HepG2 (cell line): ENCODE data around the gene PTTG1. TPM values are rescaled to one million over a fixed set of nuclear protein-coding genes. Genes with fewer than 3 reads are reported as not detected.

ENCODE experiments used
- ARID5B ChIP-seq: IDR thresholded peaks from 2 replicates; pipeline ENCODE4 v1.4.0; 2020; ENCODE audit warnings: mild to moderate bottlenecking, missing genetic modification reagents
- ATM ChIP-seq: fragments of 450-650 bp; IDR thresholded peaks from 2 replicates; pipeline ENCODE4 v1.7.1; 2017; ENCODE audit warnings: mild to moderate bottlenecking, borderline replicate concordance
- CTCF ChIP-seq: sonication (generic); formaldehyde crosslinking; IDR thresholded peaks from 2 replicates; pipeline ENCODE4 v1.5.0; 2020; ENCODE audit warnings: mild to moderate bottlenecking, missing genetic modification reagents, moderate library complexity
- DRAP1 ChIP-seq: IDR thresholded peaks from 2 replicates; pipeline ENCODE4 v1.6.1; 2016; ENCODE audit warnings: missing genetic modification reagents, missing compliant biosample characterization
- HINFP ChIP-seq: sonication (generic); formaldehyde crosslinking; IDR thresholded peaks from 2 replicates; pipeline ENCODE4 v1.4.0; 2020; ENCODE audit warnings: low read depth, mild to moderate bottlenecking, missing genetic modification reagents
- HNF1A ChIP-seq, 2 experiments: sonication (generic) in 1 of 2; formaldehyde crosslinking in 1 of 2; IDR thresholded peaks; 2 replicates each; pipeline versions ENCODE4 v1.4.0 to v1.6.1; 2016 to 2020; ENCODE audit warnings: borderline replicate concordance in 1 of 2, low read depth in 1 of 2, mild to moderate bottlenecking in 1 of 2, missing genetic modification reagents in 1 of 2
- HNF4G ChIP-seq, 2 experiments: sonication (generic) in 1 of 2; formaldehyde crosslinking in 1 of 2; IDR thresholded peaks; 2 replicates each; pipeline versions ENCODE4 v1.4.0 to v1.6.1; 2011 to 2020; ENCODE audit warnings: borderline replicate concordance in 2 of 2, low read depth in 2 of 2, mild to moderate bottlenecking in 2 of 2, low read length in 1 of 2, missing genetic modification reagents in 1 of 2, moderate library complexity in 1 of 2
- RAD21 ChIP-seq: fragments of 450-650 bp; formaldehyde crosslinking; IDR thresholded peaks from 2 replicates; pipeline ENCODE4 v1.5.0; 2020; ENCODE audit warnings: mild to moderate bottlenecking
- RXRB ChIP-seq: IDR thresholded peaks from 2 replicates; pipeline ENCODE4 v1.6.1; 2016; ENCODE audit warnings: borderline replicate concordance, missing genetic modification reagents, missing compliant biosample characterization
- THAP9 ChIP-seq: sonication (generic); formaldehyde crosslinking; IDR thresholded peaks from 2 replicates; pipeline ENCODE4; 2020; ENCODE audit warnings: missing genetic modification reagents, mild to moderate bottlenecking, borderline replicate concordance
- XRCC5 ChIP-seq: fragments of 200-400 bp; formaldehyde crosslinking; optimal IDR thresholded peaks from 2 replicates; pipeline ENCODE3; 2017; ENCODE audit warnings: mild to moderate bottlenecking, low read length
- ZBTB1 ChIP-seq: sonication (generic); formaldehyde crosslinking; IDR thresholded peaks from 2 replicates; pipeline ENCODE4 v1.4.0; 2020; ENCODE audit warnings: missing genetic modification reagents, borderline replicate concordance
- polyA plus RNA-seq, 8 experiments: library from polyadenylated mRNA; depleted of rRNA in 3 of 8; stranded (reverse) in 7 of 8; unstranded in 1 of 8; fragments of >200 nt; fragmentation: Illumina TruSeq in 4 of 8; extraction: Trizol in 4 of 8; gene quantifications; 2 replicates each; pipeline versions ENCODE4 v1.2.1 to v1.2.3, GENCODE V29; 2011 to 2016; ENCODE audit warnings: low read depth in 4 of 8, missing spikeins in 1 of 8, mixed read lengths in 1 of 8; ENCODE audit not compliant: insufficient read depth in 1 of 8
- total RNA-seq, 5 experiments: library from RNA; depleted of rRNA; stranded (reverse); fragments of >200 nt; fragmentation: Illumina TruSeq; extraction: Trizol; gene quantifications; 2 replicates each; pipeline ENCODE4 v1.2.3, GENCODE V29; 2016; ENCODE audit warnings: low read depth in 1 of 5

Gene PTTG1
- total and polyA plus RNA-seq, 2 of the 13 experiments (the other 11 are each of a cell fraction or from before 2014, with no cell fraction given) = 102 to 161 TPM

- TF ChIP-seq RXRB (peak; percentile 26; the same call in 1 of the 2 replicates), HNF1A (IDR thresholded peaks at IDR 0.05; ENCODE audit: low read depth) (no peak), HNF1A (CRISPR knock-in tag; IDR thresholded peaks at IDR 0.05; ENCODE audit: borderline replicate concordance) (peak; percentile 24; the same call in 1 of the 2 replicates), HINFP (CRISPR knock-in tag) (peak; percentile 31; the same call in 1 of the 2 replicates), DRAP1 (CRISPR knock-in tag) (no peak), THAP9 (CRISPR knock-in tag) (peak; percentile 34; the same call in 1 of the 2 replicates), ATM (no peak), ARID5B (CRISPR knock-in tag) (peak; percentile 64; the same call in 1 of the 2 replicates), RAD21 (CRISPR knock-in tag) (peak; percentile 75), HNF4G (IDR thresholded peaks at IDR 0.05; ENCODE audit: borderline replicate concordance, low read depth, low read length) (peak; percentile 30; the same call in 1 of the 2 replicates), HNF4G (CRISPR knock-in tag; IDR thresholded peaks at IDR 0.05; ENCODE audit: borderline replicate concordance, low read depth) (no peak), ZBTB1 (no peak), CTCF (CRISPR knock-in tag) (peak; percentile 92), XRCC5 (peak; percentile 29)
Measured at GRCh38 chr5:160439205-160439600, 17.5 kb downstream of the PTTG1 start (continued).
